Esophagus squamous epithelium (tissue), 5 donors: ENCODE data around the gene ANKRD11. TPM values are rescaled to one million over a fixed set of nuclear protein-coding genes. Genes with fewer than 3 reads are reported as not detected.

Experiments
- DNase-seq: peaks from one replicate; lab custom pipeline; 2025; lab: John Stamatoyannopoulos, UW
- H3K27ac ChIP-seq, 4 donors: fragments of 200-600 bp; sonication (generic); one replicate each; pipeline ENCODE4 v1.5.1; 2016 to 2019; ENCODE audit warnings: mild to moderate bottlenecking in 1 of 4
- H3K27me3 ChIP-seq, 4 donors: fragments of 200-600 bp; sonication (generic); 1 replicate in 3 of 4; 2 replicates in 1 of 4; pipeline versions ENCODE4 v1.5.1 to v1.6.0; 2017 to 2021; ENCODE audit warnings: antibody characterized with exemption in 1 of 4
- H3K36me3 ChIP-seq, 3 donors: fragments of 200-600 bp; sonication (generic); one replicate each; pipeline ENCODE4 v1.5.1; 2016 to 2019
- H3K4me1 ChIP-seq, 3 donors: fragments of 200-600 bp; sonication (generic); one replicate each; pipeline ENCODE4 v1.5.1; 2017 to 2019
- H3K4me3 ChIP-seq, 4 donors: fragments of 200-600 bp; sonication (generic); 1 replicate in 3 of 4; 2 replicates in 1 of 4; pipeline ENCODE4 v1.5.1; 2016 to 2019; ENCODE audit warnings: mild to moderate bottlenecking in 2 of 4, moderate library complexity in 1 of 4
- H3K9me3 ChIP-seq, 3 donors: fragments of 200-600 bp; sonication (generic); one replicate each; pipeline ENCODE4 v1.5.1; 2016 to 2019
- CTCF ChIP-seq, 6 experiments: fragments of 450-650 bp in 4 of 6; fragments of 200-600 bp in 2 of 6; sonication (generic) in 2 of 6; IDR thresholded peaks; one replicate each; pipeline ENCODE4 v1.5.1; 2016 to 2019; ENCODE audit warnings: antibody characterized with exemption in 6 of 6, mild to moderate bottlenecking in 4 of 6, moderate library complexity in 4 of 6
- POLR2A ChIP-seq, 4 donors: fragments of 450-650 bp; IDR thresholded peaks; one replicate each; pipeline ENCODE4 v1.6.1; 2017; ENCODE audit warnings: antibody characterized with exemption in 4 of 4, mild to moderate bottlenecking in 4 of 4, moderate library complexity in 3 of 4
- WGBS, 2 donors: methylation state at CpG; one replicate each; pipeline ENCODE4 v1.1.5; 2018; 5-methylcytosine and 5-hydroxymethylcytosine counted together
- intact Hi-C: fragments of 100-400 bp; cut with DNase I; formaldehyde crosslinking; loops from one replicate; pipeline ENCODE4 v1.15.0; 2022
- total RNA-seq, 4 donors: library from RNA; depleted of rRNA; stranded (reverse); fragments of >200 nt; gene quantifications; one replicate each; pipeline ENCODE4 v1.1.0, GENCODE V29; 2016
- donor health status: DM: yes; HTN: yes; CAD: no.

ANKRD11 gene
- total RNA-seq, 4 donors from 2014 or later: 51.0 to 72.7 (median 66.9) TPM

- peaks cover 0 to 11% (median 0%) of the 10 kb centered on the region in 3 donors for H3K36me3 ChIP-seq
- intact Hi-C loops: no loop called here
Observed at GRCh38 chr16:89349947-89350633, 140.3 kb downstream of the ANKRD11 start.

GRCh38 chr16:89347807-89348206 lies 142.6 kb downstream of the ANKRD11 start:
- Histone ChIP-seq H3K4me1 (peaks cover 19 to 74% (median 36%) of the 10 kb centered on the region in 3 donors), H3K27me3 (no peaks in the 10 kb centered on the region), H3K36me3 (peaks cover 0 to 5% (median 0%) of the 10 kb centered on the region in 3 donors), H3K4me3 (no peak overlapping the region), H3K27ac (no peak overlapping the region), H3K9me3 (no peaks in the 10 kb centered on the region)
- no peak for DNase-seq
- TF ChIP-seq CTCF (IDR thresholded peaks at IDR 0.05): no peak
- TF ChIP-seq POLR2A (IDR thresholded peaks at IDR 0.05): no peak
- 83 to 89% methylated on average over 2 to 4 of the region's 4 CpGs for WGBS, 2 donors
- intact Hi-C loops: no loop called here

More at GRCh38 chr16:89349947-89350633, 140.3 kb downstream of the ANKRD11 start:
- H3K4me3 ChIP-seq: no peak overlapping the region
- H3K27ac ChIP-seq: no peak overlapping the region
- no peak for DNase-seq
- no peaks in the 10 kb centered on the region for H3K9me3 ChIP-seq
- H3K27me3 ChIP-seq: no peaks in the 10 kb centered on the region
- WGBS, 2 donors: 78 to 85% methylated on average over 8 of the region's 8 CpGs
- TF ChIP-seq POLR2A (IDR thresholded peaks at IDR 0.05) (no peak), CTCF (IDR thresholded peaks at IDR 0.05) (no peak)
- peaks cover 8 to 74% (median 27%) of the 10 kb centered on the region in 3 donors for H3K4me1 ChIP-seq

GRCh38 chr16:89346869-89347268 lies 143.5 kb downstream of the ANKRD11 start:
- intact Hi-C loops: no loop called here
- 69 to 72% methylated on average over 8 to 9 of the region's 9 CpGs for WGBS, 2 donors
- no peaks in the 10 kb centered on the region for H3K9me3 ChIP-seq

GRCh38 chr16:89345642-89346150 lies 144.7 kb downstream of the ANKRD11 start:
- intact Hi-C loops: no loop called here
- no peak for DNase-seq
- Histone ChIP-seq H3K9me3 (no peaks in the 10 kb centered on the region), H3K4me3 (peak overlapping the region in 1 of 4 donors; percentile 3), H3K4me1 (peaks cover 28 to 74% (median 51%) of the 10 kb centered on the region in 3 donors), H3K27me3 (no peaks in the 10 kb centered on the region), H3K36me3 (peaks cover 0 to under 1% (median 0%) of the 10 kb centered on the region in 3 donors), H3K27ac (peak overlapping the region; percentile 58 to 81 (median 70))
- TF ChIP-seq POLR2A (IDR thresholded peaks at IDR 0.05) (no peak), CTCF (IDR thresholded peaks at IDR 0.05) (no peak)
- 31 to 34% methylated on average over 9 of the region's 9 CpGs for WGBS, 2 donors

More at GRCh38 chr16:89346869-89347268, 143.5 kb downstream of the ANKRD11 start:
- DNase-seq: no peak
- no peak overlapping the region for H3K27ac ChIP-seq
- peaks cover 22 to 74% (median 40%) of the 10 kb centered on the region in 3 donors for H3K4me1 ChIP-seq
- no peaks in the 10 kb centered on the region for H3K27me3 ChIP-seq
- TF ChIP-seq POLR2A (IDR thresholded peaks at IDR 0.05) (no peak), CTCF (IDR thresholded peaks at IDR 0.05) (no peak)
- no peak overlapping the region for H3K4me3 ChIP-seq
- peaks cover 0 to 5% (median 0%) of the 10 kb centered on the region in 3 donors for H3K36me3 ChIP-seq
